ENCODE data around the gene CAMK1D. TPM values are rescaled to one million over a fixed set of nuclear protein-coding genes. Genes with fewer than 3 reads are reported as not detected.

Gene CAMK1D
- total and polyA plus RNA-seq, 10 of the 15 experiments (the other 5 are each of a cell fraction or from before 2014, with no cell fraction given): 2.1 to 35.5 (median 14.7) TPM

DNA sequence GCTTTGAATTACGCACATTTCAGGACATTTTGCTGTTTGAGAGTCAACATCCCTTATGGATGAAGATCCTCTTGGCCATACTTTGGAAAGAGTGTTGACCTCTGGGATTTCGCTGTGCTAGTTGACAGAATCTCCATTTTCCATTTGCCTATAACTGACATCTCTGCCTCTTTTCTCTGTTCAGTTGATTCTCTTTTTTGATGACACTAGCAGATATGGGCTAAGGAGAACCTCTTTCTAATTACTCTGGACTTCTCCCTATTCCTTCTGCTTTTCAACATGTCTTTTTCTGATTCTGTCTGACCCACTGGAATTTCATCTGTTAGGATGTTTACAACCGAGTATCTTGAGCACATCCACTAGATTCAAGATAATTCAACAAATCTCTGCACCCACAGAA is 311.5 kb downstream of the CAMK1D start:
- SMC1A ChIA-PET (ENCODE audit: uncharacterized antibody, unreplicated experiment): interaction anchor here (0.6 to 1.3 kb wide), 3 partner anchors 11 to 15 kb away, joined by 3 to 4 read pairs (median 3); no protein-coding TSS in a partner anchor
- 84% methylated on average over 3 of the region's 3 CpGs for WGBS (ENCODE audit: insufficient coverage, insufficient replicate concordance, low lambda C conversion rate, missing lambda C conversion rate)
- in situ Hi-C loops (cut with MboI): no loop called here
- ATAC-seq (no peak), FAIRE-seq (no peak), DNase-seq (ENCODE audit: low read depth, low spot score) (no peak)
- Histone ChIP-seq H3K9ac (ENCODE audit: control insufficient read depth, insufficient read depth, low read length) (no peak overlapping the region), H3K79me2 (ENCODE audit: control insufficient read depth, insufficient read depth, low read length) (no peaks in the 10 kb centered on the region), H3K27me3 (replicated peaks in 1 of 2; ENCODE audit: control insufficient read depth in 2 of 2, insufficient read depth in 2 of 2, low read length in 1 of 2) (no peaks in the 10 kb centered on the region), H3K4me3 (no peak overlapping the region), H3K36me3 (ENCODE audit: control insufficient read depth in 2 of 2, insufficient read depth in 2 of 2, low read length in 1 of 2) (peaks cover 0 to 1% of the 10 kb centered on the region in 2 experiments; a peak in 1 of 4 replicates), H3K9me3 (replicated peaks; ENCODE audit: control insufficient read depth, insufficient read depth, low read length) (no peaks in the 10 kb centered on the region), H4K20me1 (ENCODE audit: control insufficient read depth, insufficient read depth) (no peaks in the 10 kb centered on the region), H2AFZ (ENCODE audit: control insufficient read depth, low read depth, low read length) (no peak overlapping the region), H3K4me1 (ENCODE audit: control insufficient read depth, insufficient read depth, low read length) (peaks cover 5% of the 10 kb centered on the region), H3K4me2 (ENCODE audit: control insufficient read depth, insufficient read depth) (no peak overlapping the region), H3K27ac (ENCODE audit: control insufficient read depth, insufficient read depth) (no peak overlapping the region)
- no TSS peak for BruUV-seq (replicated peaks)
- TF ChIP-seq, protein P1, sequence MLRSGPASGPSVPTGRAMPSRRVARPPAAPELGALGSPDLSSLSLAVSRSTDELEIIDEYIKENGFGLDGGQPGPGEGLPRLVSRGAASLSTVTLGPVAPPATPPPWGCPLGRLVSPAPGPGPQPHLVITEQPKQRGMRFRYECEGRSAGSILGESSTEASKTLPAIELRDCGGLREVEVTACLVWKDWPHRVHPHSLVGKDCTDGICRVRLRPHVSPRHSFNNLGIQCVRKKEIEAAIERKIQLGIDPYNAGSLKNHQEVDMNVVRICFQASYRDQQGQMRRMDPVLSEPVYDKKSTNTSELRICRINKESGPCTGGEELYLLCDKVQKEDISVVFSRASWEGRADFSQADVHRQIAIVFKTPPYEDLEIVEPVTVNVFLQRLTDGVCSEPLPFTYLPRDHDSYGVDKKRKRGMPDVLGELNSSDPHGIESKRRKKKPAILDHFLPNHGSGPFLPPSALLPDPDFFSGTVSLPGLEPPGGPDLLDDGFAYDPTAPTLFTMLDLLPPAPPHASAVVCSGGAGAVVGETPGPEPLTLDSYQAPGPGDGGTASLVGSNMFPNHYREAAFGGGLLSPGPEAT (IDR thresholded peaks at IDR 0.05; ENCODE audit: low read depth): no peak
- no peak for TF ChIP-seq RELA (IDR thresholded peaks at IDR 0.05; ENCODE audit: borderline replicate concordance, partially characterized antibody)
- no peak for TF ChIP-seq SIN3A (IDR thresholded peaks at IDR 0.05; ENCODE audit: low read depth, low read length)
- TF ChIP-seq FOXK2 (IDR thresholded peaks at IDR 0.05): no peak
- no peak for TF ChIP-seq TARDBP (IDR thresholded peaks at IDR 0.05; ENCODE audit: borderline replicate concordance)
- TF ChIP-seq, protein P2, sequence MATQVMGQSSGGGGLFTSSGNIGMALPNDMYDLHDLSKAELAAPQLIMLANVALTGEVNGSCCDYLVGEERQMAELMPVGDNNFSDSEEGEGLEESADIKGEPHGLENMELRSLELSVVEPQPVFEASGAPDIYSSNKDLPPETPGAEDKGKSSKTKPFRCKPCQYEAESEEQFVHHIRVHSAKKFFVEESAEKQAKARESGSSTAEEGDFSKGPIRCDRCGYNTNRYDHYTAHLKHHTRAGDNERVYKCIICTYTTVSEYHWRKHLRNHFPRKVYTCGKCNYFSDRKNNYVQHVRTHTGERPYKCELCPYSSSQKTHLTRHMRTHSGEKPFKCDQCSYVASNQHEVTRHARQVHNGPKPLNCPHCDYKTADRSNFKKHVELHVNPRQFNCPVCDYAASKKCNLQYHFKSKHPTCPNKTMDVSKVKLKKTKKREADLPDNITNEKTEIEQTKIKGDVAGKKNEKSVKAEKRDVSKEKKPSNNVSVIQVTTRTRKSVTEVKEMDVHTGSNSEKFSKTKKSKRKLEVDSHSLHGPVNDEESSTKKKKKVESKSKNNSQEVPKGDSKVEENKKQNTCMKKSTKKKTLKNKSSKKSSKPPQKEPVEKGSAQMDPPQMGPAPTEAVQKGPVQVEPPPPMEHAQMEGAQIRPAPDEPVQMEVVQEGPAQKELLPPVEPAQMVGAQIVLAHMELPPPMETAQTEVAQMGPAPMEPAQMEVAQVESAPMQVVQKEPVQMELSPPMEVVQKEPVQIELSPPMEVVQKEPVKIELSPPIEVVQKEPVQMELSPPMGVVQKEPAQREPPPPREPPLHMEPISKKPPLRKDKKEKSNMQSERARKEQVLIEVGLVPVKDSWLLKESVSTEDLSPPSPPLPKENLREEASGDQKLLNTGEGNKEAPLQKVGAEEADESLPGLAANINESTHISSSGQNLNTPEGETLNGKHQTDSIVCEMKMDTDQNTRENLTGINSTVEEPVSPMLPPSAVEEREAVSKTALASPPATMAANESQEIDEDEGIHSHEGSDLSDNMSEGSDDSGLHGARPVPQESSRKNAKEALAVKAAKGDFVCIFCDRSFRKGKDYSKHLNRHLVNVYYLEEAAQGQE (IDR thresholded peaks at IDR 0.05; ENCODE audit: low read depth, low read length): no peak
- RAD21 ChIA-PET (ENCODE audit: unreplicated experiment): interaction anchor here (1.2 kb wide), 1 partner anchor 396 kb away, joined by 3 read pairs; no protein-coding TSS in a partner anchor
- POLR2A ChIA-PET: no interaction called here
- intact Hi-C loops (cut with micrococcal nuclease; ENCODE audit: unreplicated experiment): no loop called here
- CTCF ChIA-PET: interaction anchor here (0.7 to 2.5 kb wide), 5 partner anchors 17 to 831 kb away, joined by 3 to 13 read pairs (median 4); no protein-coding TSS in a partner anchor

All from GM12878 (cell line).